NT2/D1 (cell line): ENCODE data around the gene P2RY14.

Experiments used
- SUZ12 ChIP-seq: IDR thresholded peaks from 2 replicates; pipeline ENCODE4 v1.6.1; 2011; ENCODE audit not compliant: insufficient read length, insufficient read depth; ENCODE audit errors: extremely low read depth
- YY1 ChIP-seq: IDR thresholded peaks from 2 replicates; pipeline ENCODE4 v1.6.1; 2011; ENCODE audit not compliant: insufficient read length, insufficient read depth
- ZNF274 ChIP-seq: IDR thresholded peaks from 2 replicates; pipeline ENCODE4 v1.6.1; 2011; ENCODE audit warnings: mild to moderate bottlenecking, low read depth, low read length

DNA sequence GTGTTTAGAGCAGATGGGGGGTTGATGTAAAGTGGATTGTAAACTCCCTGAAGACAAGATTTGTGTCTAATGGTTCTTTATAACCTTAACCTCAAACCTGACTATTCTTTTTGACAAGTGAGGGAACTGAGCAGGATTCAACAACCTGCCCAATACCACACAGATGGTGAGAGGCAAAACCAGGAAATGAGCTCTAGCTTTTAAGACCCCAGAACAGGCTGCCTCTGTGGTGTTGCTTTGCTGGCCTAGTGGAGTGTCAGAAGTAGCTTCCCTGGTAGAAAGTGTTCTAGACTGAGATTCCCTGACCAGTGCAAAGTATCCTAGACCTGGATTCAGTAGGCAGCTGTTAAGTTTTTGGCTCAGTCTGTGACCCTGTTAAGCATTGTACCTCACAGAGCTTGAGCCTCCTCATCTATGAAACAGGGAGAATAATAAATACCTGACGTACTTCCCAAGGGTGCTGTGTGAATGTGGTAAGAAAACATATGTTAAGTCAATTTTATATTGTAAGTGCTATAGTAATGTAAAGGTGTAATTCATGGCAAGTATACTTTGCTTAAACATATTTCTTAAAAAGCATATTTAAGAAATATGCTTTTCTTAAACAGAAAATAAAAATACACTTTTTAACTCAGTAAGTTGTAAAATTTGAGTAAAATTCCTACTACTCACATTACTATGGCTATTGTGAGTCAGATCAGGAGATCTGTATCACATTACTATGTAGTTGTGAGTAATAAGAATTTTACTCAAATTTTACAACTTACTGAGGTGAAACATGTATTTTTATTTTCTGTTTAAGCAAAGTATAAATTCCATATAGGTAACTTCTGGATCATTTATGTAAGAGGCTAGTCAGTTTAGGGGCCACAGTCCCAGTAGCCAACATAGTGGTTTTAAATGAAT, 29.5 kb upstream of the P2RY14 start:
- no peak for TF ChIP-seq ZNF274
- TF ChIP-seq SUZ12, result no peak
- no peak for TF ChIP-seq YY1
